Left lung (tissue), 10 donors: Measurements from ENCODE around the gene GRWD1. TPM values are rescaled to one million over a fixed set of nuclear protein-coding genes. Genes with fewer than 3 reads are reported as not detected.

Source experiments
- ATAC-seq: fragments of 200-7000 bp; cut with Tn5 transposase; one replicate; pipeline ENCODE4 v1.9.1; 2020; ENCODE audit warnings: moderate library complexity
- DNase-seq, 4 donors: peaks; one replicate each; pipeline ENCODE4 v3.0.0-alpha.2; 2013 to 2020
- H3K27ac ChIP-seq, 2 donors: fragments of 200-600 bp; sonication (generic) in 1 of 2; one replicate each; pipeline versions ENCODE4 v1.5.0 to v1.8.0; 2020 to 2021
- H3K27me3 ChIP-seq, 2 donors: fragments of 200-600 bp; sonication (generic) in 1 of 2; one replicate each; pipeline versions ENCODE4 v1.5.0 to v1.8.0; 2020 to 2021
- H3K36me3 ChIP-seq, 2 donors: fragments of 200-600 bp; sonication (generic) in 1 of 2; one replicate each; pipeline versions ENCODE4 v1.5.0 to v1.8.0; 2020 to 2021
- H3K4me1 ChIP-seq, 2 donors: fragments of 200-600 bp; one replicate each; pipeline ENCODE4 v1.8.0; 2021
- H3K4me3 ChIP-seq, 2 donors: fragments of 200-600 bp; sonication (generic) in 1 of 2; one replicate each; pipeline versions ENCODE4 v1.5.0 to v1.8.0; 2020 to 2021; ENCODE audit warnings: mild to moderate bottlenecking in 1 of 2
- H3K9me3 ChIP-seq, 2 donors: fragments of 200-600 bp; sonication (generic) in 1 of 2; one replicate each; pipeline versions ENCODE4 v1.5.0 to v1.8.0; 2020 to 2021
- CTCF ChIP-seq, 2 donors: fragments of 200-600 bp; sonication (generic) in 1 of 2; IDR thresholded peaks; one replicate each; pipeline versions ENCODE4 v1.5.0 to v1.8.0; 2021; ENCODE audit warnings: antibody characterized with exemption in 2 of 2
- intact Hi-C, 2 donors: fragments of 100-400 bp; cut with DNase I; formaldehyde crosslinking; loops; one replicate each; pipeline versions ENCODE4 v1.11.2 to v1.14.2; 2022
- polyA plus RNA-seq, 6 donors: library from polyadenylated mRNA; unstranded; fragments of 120-200 nt; gene quantifications; one replicate each; pipeline ENCODE4 v1.2.1, GENCODE V29; 2013; ENCODE audit not compliant: insufficient read length in 6 of 6
- total RNA-seq, 2 donors: library from RNA; stranded (reverse); fragmentation: NEBNext Ultra II Directional; extraction: Animal tissue kit (Norgen Biotek cat#: 25700); gene quantifications; one replicate each; pipeline ENCODE4 v1.2.1, GENCODE V29; 2021
- donor health status: DM: no; HTN: yes; CAD: no.
- donor health status: DM: no; HTN: no; CAD: no.

Gene GRWD1
- total and polyA plus RNA-seq, 8 donors, result 18.4 to 33.8 (median 24.4) TPM

- H3K4me3 ChIP-seq, result no peak overlapping the region
- intact Hi-C loops, result no loop called here
- TF ChIP-seq CTCF (IDR thresholded peaks at IDR 0.05), result no peak
- no peak overlapping the region for H3K27ac ChIP-seq
- peaks cover 0 to 4% of the 10 kb centered on the region in 2 donors for H3K27me3 ChIP-seq
- H3K9me3 ChIP-seq, result no peaks in the 10 kb centered on the region
- peaks cover 8 to 19% of the 10 kb centered on the region in 2 donors for H3K4me1 ChIP-seq
- DNase-seq, result no peak
- H3K36me3 ChIP-seq, result peaks cover 0 to 71% of the 10 kb centered on the region in 2 donors
- ATAC-seq, result no peak
Observed at GRCh38 chr19:48477067-48477685, 31.4 kb downstream of the GRWD1 start.

GRCh38 chr19:48477698-48478338 is 32.0 kb downstream of the GRWD1 start:
- H3K4me1 ChIP-seq, result peaks cover 8 to 23% of the 10 kb centered on the region in 2 donors
- ATAC-seq (no peak), DNase-seq (no peak)
- no peak overlapping the region for H3K27ac ChIP-seq
- peaks cover 0 to 4% of the 10 kb centered on the region in 2 donors for H3K27me3 ChIP-seq
- peaks cover 0 to 65% of the 10 kb centered on the region in 2 donors for H3K36me3 ChIP-seq
- H3K4me3 ChIP-seq, result no peak overlapping the region
- TF ChIP-seq CTCF (IDR thresholded peaks at IDR 0.05), result no peak
- intact Hi-C loops, result no loop called here
- no peaks in the 10 kb centered on the region for H3K9me3 ChIP-seq

- TF ChIP-seq CTCF (IDR thresholded peaks at IDR 0.05), result no peak
- Histone ChIP-seq H3K4me1 (peaks cover 8 to 23% of the 10 kb centered on the region in 2 donors), H3K27ac (no peak overlapping the region), H3K36me3 (peaks cover 0 to 57% of the 10 kb centered on the region in 2 donors), H3K27me3 (peaks cover 0 to 4% of the 10 kb centered on the region in 2 donors), H3K9me3 (no peaks in the 10 kb centered on the region), H3K4me3 (no peak overlapping the region)
- DNase-seq, result no peak
- intact Hi-C loops, result no loop called here
- ATAC-seq, result no peak
Observed at GRCh38 chr19:48478339-48479256, 32.8 kb downstream of the GRWD1 start.

GRCh38 chr19:48479686-48480085 is 33.9 kb downstream of the GRWD1 start:
- H3K4me1 ChIP-seq, result peaks cover 8 to 23% of the 10 kb centered on the region in 2 donors
- peaks cover 0 to 46% of the 10 kb centered on the region in 2 donors for H3K36me3 ChIP-seq
- H3K27me3 ChIP-seq, result peaks cover 0 to 4% of the 10 kb centered on the region in 2 donors
- intact Hi-C loops, result no loop called here
- H3K4me3 ChIP-seq, result no peak overlapping the region
- no peak for TF ChIP-seq CTCF (IDR thresholded peaks at IDR 0.05)
- peak; percentile 7 for ATAC-seq
- no peaks in the 10 kb centered on the region for H3K9me3 ChIP-seq
- no peak for DNase-seq
- H3K27ac ChIP-seq, result peak overlapping the region in 1 of 2 donors; percentile 72
